NCI-H2081 treated with DMSO at 0.1 percent for 48 hours (cell line): Measurements from ENCODE around the gene FN3K.

Source experiments
- DNase-seq: peaks from one replicate; lab custom pipeline; 2025; lab: John Stamatoyannopoulos, UW

FN3K gene

DNA sequence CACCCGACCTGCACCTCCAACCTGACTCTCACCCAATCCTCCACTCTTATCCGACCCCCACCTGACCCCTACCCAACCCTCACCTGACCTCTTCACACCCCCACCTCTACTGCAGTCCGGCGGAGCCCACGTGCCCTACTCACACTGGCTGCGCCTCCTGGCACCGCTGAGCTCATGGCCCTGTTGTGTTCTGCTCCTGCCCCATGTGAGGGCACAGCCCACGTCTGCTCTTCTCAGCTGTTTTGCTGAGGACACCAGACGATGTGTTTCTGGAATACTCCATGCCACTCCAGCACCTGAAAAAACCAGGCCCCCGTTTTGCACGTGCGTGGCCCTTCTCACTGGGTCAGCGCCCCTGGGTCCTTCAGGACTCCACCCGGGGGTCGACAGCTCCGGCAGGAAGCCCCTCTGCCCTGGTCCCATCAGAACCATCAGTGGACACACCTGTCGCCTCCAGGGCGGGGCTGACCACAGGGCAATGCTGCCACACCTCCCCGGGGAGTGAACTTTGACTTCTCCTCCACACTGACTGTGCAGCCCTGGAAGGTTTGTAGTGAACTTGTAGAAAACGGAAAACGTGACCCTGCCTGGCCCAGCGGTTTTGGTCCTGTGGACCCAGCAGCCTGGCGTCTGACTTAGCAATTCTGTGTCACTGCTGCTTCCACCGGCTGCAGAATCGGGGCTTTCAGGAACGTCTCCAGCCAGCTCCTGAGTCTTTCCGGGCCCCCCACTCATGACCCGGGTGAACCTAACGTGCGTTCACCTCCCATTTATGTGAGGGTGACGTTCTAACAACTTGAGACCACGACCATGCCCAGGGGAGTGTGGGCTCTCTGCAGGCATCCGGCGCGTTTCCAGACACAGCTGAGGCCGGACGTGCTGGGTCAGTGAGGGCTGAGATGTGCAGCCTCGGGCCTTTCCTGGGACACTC, 31.2 kb upstream of the FN3K start:
- no peak for DNase-seq

DNA sequence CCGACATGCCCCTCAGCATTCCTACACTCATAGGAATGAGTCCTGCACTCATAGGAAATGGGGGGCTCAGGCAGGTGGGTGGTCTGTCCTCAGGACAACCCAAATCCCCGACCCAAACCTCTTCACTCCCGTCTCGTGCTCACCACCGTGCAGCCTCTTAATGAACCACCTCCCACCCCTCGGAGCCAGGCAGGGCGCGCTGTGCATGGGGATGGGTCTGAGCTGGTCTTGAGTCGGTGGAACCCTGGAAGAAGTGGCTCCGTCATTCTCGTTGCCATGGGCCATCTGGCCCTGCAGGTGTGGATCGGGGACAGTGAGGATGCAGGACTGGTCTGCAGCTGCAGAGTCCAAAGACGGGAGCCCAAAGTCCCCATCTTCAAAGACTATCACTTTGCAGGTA, 30.5 kb upstream of the FN3K start:
- no peak for DNase-seq

DNA sequence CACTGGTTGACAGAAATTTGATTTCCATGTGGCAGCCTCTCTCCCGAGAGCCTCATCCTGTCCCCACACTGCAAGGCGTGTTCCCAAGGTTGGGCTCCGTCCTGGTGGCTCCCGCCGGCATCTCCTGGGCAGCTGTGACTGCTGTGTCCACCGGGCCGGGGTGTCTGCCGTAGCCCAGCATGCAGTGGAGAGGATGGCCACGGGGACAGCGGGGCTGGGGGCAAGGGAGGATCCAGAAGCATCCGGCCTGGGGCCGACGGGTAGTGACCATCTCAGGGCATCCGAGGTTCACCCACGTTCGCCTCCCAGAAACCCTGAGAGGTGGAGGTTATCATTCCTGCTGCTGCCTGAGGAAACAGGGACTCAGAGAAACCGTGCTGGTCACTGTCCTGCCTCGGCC, 29.7 kb upstream of the FN3K start:
- DNase-seq: no peak

DNA sequence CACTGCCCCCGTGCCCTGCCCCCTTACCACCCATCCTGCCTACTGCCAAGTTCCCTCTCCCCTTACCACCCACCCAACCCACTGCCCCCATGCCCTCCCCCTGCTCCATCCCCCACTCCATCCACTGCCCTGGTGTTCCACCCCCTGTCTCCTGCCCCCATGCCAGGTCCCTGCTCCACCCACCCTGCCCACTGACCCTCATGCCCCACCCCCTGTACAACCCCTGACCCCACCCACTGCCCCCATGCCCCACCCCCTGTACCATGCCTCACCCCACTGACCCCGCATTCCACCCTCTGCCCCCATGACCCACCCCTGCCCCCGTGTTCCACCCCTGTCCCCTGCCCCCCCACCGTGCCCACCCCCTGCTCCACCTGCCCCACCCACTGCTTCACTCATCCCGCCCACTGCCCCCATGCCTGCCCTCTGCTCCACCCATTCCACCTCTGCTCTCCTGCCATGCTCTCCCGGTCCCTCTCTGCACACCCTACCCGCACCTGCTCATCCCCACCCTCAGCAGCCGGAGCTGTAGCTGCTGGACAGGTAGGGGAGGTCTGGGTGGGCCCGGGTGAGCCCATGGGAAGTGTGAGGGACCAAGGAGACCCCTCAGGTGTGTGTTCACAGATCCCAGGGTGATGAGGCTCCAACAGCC, 26.3 kb upstream of the FN3K start:
- DNase-seq: no peak

DNA sequence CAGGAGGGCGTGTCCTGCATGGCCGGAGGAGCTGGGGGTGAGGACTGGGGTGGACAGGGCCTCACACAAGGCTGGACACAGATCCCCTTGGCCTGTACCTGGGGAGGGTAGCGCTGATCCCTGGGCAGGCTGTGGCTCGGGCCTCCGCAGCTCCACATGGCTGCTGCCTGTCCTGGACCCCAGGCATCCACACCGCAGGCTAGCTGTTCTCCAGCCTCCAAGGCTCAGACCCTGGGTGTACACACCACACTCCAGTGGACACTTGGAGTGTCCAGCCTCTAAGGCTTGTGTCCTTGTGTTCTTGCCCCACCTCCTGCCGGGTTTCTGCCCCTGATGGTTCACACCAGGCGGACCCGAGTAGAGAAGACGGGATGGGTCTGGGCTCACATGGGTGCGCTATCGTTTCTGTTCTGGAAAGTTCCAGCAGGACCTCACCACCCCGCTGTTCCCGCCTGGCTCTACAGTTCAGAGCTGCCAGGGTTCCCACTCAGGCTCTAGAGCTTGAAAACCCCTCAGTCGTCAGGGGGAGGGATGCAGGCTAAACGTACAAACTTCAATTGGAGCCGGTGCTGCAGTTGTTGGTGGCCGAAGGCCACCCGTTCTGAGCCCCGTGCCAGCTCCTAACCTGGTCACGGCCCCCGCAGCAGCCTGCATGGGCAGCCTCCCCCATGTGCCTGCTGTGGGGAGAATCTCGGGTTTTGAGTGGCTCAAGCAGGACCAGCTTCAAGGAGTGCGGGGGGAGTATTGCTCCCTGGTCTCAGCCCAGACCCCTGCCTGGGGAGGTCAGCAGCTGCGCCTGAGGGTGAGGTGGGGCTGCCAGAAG, 25.5 kb upstream of the FN3K start:
- no peak for DNase-seq

DNA sequence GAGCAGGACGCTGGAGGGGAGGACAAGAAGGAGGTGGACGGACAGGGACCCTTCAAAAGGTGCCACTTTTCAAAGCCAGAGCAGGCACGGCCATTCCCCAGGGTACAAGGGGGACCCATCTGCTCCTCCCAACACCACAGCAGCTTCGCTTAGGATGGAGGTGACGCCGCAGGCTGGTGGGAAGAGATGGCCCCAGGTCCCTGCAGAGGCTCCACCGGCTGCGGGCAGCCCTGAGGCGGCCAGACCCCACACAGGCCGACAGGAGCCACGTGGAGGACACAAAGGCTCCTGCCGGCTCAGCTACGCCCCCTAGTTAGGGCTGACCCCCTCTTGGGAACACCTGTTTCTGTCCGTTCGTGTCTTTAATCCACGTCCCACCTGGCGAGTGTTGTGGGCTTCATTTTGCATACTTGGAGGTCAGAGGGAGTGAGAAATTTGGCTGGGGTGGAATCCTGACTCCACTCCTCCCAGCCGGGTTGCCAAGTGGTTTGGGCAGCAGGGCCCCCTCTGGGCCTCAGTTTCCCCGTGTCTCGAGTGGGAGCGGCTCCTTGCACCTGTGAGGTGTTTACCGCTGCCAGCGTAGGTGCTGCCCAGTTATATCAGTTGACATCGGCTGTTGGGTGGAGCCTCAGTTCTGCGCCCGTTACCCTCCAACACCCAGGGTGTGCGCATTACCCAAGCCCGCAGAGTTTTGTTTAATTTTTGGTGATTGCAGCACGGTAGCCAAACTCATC, 24.7 kb upstream of the FN3K start:
- DNase-seq: no peak

DNA sequence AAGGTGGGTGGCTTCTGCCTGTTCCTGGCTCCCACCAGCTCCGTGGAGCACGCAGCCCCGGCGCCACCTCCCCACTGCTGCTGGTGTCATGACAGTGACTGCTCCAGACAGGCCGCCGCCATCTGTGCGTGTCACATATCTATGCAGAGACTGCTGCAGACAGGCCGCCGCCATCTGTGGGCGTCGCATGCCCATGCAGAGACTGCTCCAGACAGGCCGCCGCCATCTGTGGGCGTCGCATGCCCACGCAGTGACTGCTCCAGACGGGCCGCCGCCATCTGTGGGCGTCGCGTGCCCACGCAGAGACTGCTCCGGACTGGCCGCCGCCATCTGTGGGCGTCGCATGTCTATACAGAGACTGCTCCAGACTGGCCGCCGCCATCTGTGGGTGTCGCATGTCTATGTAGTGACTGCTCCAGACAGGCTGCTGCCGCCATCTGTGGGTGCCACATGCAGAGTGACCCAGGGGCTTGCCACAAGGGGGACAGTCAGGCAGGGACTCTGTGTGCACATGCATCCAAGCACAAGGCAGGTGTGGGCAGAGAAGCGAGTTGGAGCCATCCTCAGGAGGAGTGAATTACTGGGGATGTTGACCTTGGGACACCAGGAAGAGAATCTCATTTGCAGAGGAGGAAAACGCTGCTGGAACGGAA, 22.2 kb upstream of the FN3K start:
- no peak for DNase-seq

DNA sequence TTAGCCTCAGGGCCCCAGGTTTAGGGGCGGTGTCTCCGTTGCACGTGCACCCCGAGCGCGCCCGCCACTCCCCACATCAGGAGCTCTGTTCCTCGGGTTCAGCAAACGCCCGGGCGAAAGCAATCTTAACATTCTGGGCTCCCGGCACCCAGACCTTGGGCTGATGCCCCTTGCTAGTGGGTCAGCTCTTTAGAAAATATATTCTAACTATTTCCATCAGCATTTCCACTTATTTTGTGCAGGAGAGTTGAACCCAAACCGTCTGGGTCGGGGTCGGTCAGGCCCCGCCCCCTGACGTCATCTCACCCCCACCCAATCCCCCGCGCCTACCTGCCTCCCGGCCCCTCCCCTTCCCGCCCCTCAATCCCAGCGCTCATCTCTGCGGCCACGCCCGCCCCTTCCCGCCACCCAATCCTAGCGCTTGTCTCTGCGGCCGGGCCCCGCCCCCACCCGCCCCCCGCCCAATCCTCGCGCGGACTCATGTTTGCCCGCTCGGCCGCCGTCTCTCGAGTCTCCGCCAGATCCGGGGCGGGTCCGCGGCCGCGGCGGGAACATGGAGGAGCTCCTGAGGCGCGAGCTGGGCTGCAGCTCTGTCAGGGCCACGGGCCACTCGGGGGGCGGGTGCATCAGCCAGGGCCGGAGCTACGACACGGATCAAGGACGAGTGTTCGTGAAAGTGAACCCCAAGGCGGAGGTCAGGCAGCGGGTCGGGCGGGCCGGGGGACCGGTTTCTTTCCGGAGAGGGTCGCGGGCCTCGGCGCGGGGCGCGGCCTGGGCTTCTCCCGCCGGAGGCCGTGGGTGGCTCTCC, 19.0 kb upstream of the FN3K start, which contains the start of gene FN3KRP:
TSS of gene FN3KRP (plus strand) at position 504 of the 808 bp plus-strand sequence. CDS start at position 554, 50 bp downstream.
- DNase-seq: peak; percentile 73

DNA sequence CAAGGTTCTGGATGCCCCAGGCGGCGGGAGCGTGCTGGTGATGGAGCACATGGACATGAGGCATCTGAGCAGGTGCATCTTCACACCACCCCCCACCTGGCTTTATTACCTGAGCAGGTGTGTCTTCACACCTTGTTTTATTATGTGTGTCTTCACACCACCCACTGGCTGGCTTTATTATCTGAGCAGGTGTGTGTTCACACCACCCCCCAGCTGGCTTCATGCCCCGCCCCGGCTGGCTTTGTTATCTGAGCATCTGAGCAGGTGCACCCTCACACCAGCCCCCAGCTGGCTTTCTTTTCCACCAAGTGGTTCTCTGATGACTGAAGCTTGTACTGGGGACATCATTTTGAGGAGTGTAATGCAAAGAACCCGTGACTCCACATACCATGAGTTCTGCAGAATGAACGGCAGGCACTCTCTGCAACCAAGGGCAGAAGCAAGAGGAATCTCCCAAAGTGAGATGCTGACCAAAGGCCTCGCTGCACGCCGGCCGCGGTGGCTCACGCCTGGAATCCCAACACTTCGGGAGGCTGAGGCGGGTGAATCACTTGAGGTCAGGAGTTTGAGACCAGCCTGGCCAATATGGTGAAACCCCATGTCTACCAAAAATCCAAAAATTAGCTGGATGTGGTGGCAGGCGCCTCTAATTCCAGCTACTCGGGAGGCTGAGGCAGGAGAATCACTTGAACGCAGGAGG, 16.3 kb upstream of the FN3K start:
- DNase-seq: no peak

DNA sequence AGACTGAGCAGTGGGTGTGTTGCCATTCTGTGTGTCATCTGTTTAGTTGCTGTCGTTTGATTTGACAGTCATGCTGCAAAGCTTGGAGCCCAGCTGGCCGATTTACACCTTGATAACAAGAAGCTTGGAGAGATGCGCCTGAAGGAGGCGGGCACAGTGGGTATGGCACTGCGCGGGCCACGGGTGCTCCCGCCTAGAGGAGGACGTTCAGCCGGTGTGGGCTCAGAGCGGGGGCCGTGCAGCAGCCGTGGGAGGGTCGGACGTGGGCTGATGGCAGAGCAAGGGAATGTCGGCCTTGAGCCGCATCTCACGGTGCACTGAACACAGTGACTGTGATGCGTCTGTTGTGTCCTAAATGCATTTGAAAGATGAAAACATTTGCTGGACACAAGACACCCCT, 15.2 kb upstream of the FN3K start:
- DNase-seq: no peak

DNA sequence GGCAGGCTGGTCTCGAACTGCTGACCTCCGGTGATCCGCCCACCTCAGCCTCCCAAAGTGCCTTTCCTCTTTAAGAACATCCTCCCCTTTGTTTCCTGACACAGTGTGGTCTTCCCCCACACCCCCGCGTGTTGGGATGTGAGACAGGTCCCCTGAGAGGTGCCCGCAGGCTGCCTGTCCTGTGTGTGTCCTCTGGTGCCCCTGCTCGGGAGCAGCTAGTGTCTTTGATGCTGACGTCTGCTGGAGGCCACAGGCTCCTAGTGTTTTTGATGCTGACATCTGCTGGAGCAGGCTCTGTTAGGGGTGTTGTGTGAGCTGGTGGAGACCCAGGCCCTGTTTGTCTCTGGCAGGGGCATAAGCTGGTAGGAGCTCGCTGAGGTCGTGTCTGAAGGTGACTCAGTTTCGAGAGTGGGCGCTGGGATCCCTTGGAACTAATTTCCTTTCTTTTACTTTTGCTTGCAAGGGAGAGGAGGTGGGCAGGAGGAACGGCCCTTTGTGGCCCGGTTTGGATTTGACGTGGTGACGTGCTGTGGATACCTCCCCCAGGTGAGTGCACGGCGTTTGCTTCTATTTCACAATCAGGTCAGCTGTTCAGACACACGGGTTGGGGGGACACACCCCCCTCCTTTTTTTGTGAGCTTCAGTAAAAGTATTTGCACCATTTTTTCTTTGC, 12.9 kb upstream of the FN3K start:
- DNase-seq: no peak

DNA sequence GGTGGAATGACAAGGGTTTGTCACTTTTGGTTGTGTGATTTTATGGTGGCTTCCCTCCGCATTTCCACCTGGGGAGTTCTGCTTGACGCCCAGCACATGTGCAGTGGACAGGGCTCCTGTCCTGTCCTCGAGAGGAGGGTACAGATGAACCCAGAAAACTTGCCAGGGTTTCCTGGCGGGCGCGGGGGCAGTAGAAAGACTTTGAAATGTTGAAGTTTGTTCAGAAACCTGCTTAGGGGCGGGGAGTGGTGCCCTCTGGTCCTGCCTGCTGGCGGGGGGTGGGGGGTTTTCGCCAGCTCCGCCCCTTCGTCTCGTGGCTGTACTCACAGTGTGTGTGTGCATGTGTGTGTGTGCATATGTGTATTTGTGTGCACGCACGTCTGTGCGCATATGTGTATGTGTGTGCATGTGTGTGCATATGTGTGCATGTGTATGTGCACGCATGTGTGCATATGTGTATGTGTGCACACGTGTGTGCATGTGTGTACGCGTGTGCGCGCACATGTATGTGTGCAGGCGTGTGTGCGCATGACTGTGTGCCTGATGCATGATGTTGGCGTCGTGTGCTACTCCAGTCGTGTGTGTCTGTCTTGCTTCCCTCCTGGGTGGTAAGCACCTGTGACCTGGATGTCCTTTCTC, 12.1 kb upstream of the FN3K start:
- DNase-seq: no peak

DNA sequence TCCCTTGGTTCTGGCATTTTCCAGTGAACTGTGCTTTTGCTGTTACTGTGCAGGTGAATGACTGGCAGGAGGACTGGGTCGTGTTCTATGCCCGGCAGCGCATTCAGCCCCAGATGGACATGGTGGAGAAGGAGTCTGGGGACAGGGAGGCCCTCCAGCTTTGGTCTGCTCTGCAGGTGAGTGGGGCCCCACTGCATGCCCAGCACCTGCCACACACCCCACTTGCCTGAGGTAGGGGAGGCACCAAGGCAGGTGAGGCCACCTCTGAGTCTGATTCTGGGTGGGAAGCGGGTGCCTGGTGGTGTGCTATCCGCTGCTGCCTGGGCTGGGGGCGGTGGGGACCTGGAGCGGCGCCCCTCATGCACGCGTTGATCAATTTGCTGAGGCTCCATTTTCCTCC, 9.0 kb upstream of the FN3K start:
- no peak for DNase-seq

DNA sequence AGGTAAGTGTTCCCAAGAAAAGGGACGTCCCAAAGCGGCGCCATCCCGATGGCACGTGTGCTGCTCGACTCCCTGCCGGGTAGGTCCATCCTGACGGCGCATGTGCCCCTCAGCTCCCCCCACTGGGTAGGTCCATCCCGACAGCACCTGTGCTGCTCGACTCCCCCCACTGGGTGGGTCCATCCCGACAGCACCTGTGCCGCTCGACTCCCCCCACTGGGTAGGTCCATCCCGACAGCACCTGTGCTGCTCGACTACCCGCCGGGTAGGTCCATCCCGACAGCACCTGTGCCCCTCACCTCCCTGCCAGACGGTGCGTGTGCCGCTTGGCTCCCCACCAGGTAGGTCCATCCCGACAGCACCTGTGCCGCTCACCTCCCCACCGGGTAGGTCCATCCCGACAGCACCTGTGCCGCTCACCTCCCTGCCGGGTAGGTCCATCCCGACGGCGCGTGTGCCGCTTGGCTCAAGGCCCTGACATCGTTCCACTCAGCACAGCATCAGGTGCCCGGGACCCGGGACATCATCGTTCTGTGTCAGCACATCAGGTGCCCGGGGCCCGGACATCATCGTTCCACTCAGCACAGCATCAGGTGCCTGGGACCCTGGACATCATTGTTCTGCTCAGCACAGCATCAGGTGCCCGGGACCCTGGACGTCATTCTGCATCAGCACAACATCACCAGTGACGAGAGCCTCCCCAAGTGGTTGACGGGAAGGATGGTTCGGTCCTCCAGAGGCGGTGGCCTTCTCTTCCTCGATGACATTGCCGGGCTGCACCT, 5.7 kb upstream of the FN3K start:
- DNase-seq: no peak

DNA sequence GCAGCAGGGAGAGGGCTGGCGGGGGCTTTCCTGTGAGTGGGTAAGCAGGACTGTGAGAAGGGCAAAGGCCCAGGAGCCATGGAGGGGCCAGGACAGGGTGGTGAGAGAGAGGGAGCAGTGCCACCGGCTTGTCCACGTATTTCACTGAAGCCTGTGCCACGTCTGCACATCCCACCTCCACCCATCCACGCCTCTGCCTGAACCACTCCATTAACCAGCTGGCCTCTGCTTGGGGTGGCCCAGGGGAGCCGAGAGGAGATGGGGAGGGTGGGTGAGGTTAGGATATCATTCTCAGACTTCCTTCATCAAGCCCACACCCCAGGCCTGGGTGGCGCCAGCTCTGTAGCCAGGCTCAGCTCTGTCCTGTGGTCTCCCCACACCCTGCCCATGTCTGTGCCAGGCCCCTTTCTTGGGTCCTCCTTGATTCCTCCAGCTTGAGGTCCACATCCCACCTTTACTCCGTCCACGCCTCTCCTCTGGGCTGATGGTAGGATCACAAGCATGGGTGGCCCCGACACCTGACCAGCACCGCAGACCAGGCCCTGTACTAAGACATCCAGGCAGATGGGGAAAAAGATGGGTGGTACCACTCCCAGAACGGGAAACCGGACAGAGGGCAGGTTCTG, 3.2 kb upstream of the FN3K start:
- no peak for DNase-seq

DNA sequence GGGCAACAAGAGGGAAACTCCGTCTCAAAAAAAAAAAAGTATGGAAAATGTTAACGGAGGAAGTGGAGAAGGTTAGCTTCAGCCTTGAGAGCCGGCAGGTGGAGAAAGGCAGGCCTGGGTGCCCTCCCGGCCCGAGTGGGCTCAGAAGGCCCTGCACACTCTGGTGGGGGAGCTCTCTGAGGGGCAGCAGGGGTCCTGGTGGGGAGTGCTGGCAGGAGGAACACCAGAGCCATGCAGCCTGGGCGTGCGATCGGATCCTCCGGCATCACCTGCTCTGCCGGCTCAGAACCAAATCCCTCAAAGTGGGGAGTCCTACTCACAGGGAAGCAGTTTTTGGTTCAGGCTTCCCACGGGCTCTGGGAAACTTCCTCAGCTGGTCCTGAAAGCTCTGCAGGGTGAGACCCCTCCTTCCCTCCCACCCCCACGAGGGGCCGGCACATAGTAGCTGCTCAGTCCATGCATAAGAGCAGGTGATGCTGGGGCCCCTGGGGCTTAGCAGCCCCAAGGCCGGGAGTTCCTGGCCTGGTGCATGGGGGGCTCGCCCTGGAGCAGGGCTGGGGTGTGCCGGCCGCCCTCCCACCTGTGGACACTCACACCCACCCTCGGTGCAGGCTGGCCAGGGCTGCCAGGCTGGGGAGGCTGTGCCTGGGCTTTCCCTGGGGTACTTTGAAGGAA, 1.2 kb downstream of the FN3K start:
- no peak for DNase-seq
